ELR (cell line): ENCODE data around the gene MT1A.

Experiments used
- DNase-seq: peaks from one replicate; pipeline ENCODE4 v3.0.0-alpha.2; 2015; ENCODE audit warnings: low read depth

The MT1A gene

DNA sequence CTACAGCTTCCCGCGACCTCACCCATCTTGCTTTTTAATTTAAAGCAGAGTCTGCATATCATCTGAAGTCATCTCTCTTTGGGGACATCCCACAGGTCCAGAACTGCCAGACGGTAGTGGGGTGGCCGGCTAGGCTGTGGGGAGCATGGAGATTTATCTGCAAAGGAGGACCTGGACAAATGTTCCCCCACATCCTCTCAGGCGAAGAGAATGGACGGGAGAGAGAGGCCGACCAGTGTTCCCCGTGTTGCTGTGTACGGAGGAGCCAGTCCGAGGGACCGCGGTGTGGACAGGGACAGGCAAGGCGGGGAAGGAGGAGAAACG, 6.7 kb upstream of the MT1A start:
- peak; percentile 19 for DNase-seq

DNA sequence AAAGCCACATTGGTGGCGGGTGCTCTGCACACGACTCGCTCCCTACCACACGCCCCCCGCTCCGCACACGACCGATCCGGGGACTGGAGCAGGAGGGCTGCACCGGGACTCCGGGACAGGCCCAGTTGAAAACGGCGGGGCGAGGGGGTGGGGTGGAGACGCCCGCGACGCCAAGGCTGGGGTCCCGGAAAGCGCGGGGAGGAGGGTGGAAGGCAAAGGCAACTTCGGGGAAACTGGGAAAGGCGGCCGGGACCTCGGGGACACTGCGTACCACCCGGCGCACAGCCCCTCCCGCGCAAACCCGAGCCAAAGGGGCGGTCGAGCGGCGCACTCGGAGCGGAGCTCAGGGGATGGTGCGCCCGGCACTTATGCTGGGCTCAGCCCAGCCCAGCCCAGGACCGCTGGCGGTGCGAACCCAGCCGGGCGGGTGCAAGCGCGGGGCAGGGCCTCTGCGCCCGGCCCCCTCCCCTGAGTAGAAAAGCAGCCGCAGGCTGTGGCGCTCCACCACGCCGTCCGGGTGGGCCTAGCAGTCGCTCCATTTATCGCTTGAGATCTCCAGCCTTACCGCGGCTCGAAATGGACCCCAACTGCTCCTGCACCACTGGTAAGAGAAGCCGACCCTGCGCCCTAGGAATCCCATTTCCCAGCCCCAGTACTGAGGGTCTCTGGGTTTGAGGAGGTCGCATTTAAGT, 6.2 kb upstream of the MT1A start, which contains the start of gene MT1M:
TSS of gene MT1M (plus strand) at position 504 of the 692 bp plus-strand sequence. CDS start at position 577, 73 bp downstream.
- DNase-seq: peak; percentile 40

DNA sequence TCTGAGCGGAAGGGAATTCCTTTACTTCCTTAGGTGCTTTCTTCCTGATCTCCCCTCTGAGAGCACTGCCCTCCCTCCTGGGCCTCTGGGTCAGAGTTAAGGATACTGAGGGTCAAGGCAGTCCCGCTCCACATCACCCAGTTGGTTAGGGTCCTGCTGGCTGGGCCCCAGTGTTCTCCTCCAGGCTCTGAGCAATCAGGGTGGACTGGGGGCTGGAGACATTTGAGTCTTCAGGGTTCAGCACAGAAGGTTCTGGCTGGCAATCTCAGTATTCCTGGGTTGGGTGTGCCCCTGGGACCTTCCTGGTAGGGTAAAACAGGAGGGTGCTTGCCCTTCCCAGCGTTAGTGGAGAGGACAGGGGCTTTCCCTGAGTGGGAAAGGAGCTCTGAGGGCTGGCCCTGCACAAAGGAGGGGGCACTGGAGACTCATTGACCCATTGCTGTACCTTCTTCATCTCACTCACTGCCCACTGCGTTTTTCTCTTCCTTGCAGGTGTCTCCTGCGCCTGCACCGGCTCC, 5.6 kb upstream of the MT1A start:
- no peak for DNase-seq

DNA sequence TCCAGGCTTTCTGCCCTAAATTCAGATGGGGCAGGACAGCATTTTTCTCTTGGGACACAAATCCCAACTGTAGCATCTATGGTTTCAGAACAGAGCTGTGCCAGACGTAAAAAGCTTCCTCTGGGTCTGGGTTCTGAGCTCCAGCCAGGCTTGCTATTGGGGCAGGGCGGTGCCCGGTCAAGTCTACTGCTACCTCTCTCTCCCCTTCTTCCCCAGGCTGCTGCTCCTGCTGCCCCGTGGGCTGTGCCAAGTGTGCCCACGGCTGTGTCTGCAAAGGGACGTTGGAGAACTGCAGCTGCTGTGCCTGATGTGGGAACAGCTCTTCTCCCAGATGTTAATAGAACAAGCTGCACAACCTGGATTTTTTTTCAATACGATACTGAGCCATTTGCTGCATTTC, 4.9 kb upstream of the MT1A start:
- no peak for DNase-seq

DNA sequence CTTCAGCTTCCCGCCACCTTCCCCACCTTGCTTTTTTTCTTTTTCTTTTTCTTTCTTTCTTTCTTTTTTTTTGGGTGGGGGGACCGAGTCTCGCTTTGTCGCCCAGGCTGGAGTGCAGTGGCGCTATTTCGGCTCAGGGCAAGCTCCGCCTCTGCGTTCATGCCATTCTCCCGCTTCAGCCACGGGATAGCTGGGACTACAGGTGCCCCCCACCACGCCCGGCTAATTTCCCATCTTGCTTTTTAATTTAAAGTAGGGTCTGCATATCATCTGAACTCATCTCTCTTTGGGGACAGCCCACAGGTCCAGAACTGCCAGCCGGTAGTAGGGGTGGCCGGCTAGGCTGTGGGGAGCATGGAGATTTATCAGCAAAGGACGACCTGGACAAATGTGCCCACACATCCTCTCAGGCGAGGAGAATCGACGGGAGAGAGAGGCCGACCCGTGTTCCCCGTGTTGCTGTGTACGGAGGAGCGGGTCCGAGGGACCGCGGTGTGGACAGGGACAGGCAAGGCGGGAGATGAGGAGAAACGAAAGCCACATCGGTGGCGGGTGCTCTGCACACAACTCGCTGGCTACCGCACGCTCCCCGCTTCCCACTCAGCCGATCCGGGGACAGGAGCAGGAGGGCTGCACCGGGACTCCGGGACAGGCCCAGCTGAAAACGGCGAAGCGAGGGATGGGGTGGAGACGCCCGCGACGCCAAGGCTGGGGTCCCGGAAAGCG, 3.6 kb upstream of the MT1A start:
- no peak for DNase-seq

DNA sequence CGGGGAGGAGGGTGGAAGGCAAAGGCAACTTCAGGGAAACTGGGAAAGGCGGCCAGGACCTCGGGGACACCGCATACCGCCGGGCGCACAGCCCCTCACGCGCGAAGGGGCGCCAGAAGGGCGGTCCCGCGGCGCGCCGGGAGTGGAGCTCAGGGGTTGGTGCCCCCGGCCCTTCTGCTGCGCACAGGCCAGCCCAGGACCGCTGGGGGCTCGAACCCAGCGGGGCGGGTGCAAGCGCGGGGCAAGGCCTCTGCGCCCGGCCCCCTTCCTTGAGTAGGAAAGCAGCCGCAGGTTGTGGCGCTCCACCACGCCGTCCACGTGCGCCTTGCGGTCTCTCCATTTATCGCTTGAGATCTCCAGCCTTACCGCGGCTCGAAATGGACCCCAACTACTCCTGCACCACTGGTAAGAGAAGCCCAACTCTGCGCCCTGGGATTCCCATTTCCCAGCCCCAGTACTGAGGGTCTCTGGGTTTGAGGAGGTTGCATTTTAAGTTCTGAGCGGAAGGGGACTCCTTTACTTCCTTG, 3.0 kb upstream of the MT1A start:
- DNase-seq: no peak

DNA sequence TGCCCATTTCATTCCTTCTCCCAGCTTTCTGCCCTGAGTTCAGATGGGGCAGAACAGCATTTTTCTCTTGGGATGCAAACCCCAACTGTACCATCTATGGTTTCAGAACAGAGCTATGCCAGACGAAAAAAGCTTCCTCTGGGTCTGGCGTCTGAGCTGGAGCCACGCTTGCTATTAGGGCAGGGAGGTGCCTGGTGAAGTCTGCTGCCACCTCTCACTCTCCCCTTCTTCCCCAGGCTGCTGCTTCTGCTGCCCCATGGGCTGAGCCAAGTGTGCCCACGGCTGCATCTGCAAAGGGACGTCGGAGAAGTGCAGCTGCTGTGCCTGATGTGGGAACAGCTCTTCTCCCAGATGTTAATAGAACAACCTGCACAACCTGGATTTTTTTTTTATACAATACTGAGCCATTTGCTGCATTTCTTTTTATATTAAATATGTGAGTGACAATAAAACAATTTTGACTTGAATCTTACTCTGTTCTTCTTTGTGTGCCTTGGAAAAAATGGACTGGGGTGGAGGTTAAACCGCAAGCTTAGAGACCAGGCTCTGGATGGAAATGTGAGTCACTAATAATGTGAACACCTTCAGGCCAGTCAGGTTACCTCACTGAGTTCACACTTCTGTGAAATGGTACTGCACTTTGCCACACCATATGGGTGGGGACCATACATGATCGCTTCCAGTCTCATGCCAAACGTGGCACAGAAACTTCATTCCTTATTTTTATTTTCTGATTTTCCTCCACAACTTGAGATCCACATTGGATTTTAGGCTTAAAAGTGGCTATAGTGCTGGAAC, 1.7 kb upstream of the MT1A start:
- no peak for DNase-seq

DNA sequence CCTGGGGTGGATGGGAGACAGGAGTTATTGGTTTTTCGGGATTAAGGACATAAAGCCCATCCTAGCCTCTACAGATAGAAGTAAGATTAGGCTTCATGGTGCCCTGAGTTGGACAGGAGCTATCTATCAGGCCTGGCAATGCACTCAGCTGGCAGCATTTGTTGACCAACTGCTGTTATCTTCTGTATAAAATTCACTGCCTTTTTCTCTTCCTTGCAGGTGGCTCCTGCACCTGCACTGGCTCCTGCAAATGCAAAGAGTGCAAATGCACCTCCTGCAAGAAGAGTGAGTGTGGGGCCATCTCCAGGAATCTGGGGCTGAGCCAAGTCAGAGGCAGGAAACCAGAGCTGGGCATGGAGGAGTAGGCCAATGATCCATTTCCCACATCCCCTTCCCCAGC, 579 bp downstream of the MT1A start:
- DNase-seq: no peak

DNA sequence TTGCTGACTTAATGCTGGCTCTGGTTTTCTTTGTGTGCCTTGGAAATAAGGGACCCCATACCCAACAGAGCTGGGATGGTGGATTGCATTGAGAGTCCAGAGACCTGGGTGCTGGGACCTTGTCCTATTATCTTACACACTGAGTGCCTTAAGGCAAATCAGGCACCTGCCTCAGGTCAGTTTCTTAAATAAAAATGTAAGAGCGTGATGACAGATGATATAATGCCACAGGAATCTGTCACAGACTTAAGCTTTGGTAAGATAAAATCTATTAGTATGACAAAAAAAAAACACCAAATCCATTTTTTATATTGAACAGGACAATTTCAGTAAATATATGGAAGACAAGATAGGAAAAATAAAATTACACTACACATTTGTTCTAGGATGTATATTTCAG, 1.6 kb downstream of the MT1A start:
- no peak for DNase-seq

DNA sequence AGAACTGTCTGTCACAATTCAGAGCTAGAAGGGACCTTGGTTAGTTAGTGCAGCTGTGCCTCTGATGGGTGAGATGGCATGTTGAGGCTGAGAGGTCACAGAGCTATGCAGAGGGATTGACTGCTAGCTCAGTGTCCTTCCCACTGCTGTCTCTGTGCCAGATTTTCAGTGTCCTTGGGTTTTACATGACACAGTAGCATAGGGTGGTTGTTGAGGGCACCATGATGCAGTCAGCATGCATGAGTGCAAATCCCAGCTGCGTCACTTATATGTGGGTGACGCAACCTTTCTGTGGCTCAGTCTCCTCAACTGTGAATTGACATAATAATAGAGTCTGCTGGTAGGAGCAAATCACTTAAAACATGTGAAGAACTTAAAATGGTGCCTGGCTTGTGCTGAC, 2.7 kb downstream of the MT1A start:
- no peak for DNase-seq

DNA sequence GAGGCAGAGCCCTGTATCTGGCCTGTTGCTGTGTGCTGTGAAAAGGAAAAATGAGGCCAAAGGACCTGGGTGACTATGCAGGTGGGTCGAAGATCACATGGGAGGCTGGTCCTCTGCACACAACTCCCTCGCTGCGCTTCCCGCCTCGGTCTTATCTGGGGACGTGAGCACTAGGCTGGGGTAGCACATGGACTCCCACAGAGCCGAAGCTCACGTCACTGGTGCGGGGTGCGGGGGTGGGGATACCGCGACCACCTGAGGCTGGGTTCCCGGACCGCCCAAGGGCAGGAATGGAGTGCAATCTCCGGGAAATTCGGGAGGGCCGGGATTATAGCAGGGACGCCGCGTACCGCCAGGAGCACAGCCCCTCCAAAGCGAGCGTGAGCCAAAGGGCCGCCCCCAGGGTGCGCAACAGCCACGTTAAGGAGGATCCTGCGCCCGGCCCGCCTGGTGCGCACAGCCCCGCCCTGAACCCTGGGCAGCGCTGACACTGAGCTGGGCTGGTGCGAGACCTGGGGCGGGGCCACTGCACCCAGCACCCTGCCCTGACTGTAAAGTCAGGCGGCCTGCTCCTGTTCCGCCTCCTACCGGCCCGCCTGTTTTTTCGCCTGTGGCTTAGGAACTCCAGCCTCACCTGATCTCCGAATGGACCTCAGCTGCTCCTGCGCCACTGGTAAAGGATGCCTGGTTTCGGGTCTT, 4.8 kb downstream of the MT1A start:
- DNase-seq: peak; percentile 71

DNA sequence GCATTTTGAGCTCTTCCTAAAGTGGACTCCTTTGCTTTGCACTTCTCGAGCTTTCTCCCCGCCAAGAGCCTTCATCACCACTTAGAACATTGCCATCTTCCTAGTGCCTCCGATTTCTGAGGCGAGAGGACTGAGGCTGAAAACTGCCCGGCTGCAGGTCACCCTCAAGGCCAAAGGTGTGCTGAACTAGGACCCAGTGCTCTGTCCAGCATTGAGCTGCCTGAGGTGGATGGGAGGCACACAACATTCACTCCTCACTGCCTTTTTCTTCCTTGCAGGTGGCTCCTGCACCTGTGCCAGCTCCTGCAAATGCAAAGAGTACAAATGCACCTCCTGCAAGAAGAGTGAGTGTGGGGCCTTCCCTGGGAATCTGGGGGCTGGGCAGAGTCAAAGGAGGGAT, 5.4 kb downstream of the MT1A start:
- no peak for DNase-seq

DNA sequence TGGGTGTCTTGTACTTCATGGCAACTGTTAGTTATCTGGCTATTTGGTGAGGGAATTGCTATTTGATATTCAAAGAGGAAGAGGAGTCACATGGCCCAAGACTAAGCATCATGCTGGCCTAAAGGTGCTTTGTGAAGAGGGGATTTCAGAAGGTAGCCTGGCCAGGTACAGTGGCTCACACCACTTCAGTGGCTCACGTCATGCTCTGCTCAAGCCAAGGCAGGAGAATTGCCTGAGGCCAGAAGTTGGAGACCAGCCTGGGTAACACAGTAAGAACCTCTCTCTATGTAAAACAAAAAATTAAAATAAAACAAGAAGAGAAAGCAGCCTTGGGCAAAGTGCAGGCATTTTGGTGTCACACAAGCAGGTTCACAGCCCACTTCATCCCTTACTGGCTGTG, 6.8 kb downstream of the MT1A start:
- DNase-seq: no peak

DNA sequence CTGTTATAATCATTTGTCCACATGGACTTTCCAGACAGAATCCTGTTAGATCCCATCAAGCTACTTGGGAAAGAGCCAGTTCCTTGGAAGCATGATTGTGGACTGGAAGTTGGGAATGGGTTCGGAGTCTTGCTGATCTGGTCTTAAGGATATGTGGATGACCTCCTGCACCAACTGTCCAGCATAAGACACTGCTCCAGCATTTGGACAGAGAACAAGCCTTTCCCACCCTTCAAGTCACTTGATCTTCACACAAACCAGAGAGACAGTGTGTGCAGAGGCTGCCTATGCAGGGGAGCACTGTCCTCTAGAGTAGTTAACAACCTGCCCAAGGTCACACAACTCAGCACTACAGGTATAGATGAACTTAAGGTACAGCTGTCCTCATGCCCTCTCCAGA, 7.4 kb downstream of the MT1A start:
- no peak for DNase-seq

DNA sequence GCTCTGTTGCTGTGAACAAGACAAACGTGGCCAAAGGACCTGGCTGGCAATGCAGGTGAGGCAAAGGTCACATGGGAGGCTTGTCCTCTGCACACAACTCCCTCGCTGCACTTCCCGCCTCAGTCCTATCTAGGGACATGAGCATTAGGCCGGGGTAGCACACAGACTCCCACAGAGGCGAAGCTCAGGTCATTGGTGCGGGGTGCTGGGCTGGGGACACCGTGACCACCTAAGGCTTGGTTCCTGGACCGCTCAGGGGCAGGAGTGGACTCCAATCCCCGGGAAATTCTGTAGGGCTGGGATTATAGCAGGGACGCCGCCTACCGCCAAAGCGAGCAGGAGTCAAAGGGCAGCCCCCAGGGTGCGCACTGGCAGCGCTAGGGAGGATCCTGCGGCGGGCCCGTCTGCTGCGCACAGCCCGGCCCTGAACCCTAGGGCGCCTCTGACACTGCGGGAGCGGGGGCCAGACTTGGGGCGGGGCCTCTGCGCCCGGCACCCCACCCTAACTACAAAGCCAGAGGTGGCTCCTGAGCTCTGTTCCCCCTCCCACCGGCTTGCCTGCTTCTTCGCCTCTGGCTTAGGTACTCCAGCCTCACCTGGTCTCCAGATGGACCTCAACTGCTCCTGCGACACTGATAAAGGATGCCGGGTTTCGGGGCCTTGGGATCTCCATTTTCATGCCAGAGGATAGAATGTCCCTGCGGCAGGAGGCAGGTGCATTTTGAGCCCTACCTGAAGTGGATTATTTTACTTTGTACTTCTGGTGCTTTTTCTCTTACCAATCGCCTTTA, 9.4 kb downstream of the MT1A start:
- DNase-seq: no peak

DNA sequence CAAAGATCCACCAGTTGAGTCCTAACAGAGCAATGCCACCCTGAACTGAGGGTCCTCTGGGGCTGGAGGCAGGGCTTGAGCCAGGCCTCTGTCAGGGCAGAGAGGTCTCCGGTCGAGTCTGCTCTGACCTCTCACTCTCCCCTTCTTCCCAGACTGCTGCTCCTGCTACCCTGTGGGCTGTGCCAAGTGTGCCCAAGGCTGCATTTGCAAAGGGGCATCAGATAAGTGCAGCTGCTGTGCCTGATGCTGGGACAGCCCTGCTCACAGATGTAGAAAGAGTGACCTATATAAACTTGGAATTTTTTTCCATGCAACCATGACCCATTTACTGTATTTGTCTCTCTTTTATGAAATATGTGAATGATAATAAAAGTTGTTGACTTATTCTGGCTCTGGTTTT, 10.8 kb downstream of the MT1A start:
- no peak for DNase-seq

DNA sequence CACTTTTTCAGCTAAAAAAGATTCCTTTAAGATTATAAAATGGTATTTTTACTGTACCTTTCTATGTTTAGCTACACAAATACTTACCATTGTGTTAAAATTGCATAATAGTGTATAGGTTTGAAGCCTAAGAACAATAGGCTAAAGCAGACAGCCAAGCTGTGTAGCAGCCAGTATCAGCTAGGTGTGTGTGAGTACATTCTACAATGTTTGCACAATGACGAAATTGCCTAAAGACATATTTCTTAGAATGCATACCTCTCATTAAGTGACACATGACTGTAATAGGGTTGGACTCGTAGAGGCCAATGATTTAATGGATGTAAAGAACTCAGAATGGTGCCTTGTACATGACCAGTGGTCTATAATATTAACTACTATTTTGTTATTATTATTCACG, 11.4 kb downstream of the MT1A start:
- no peak for DNase-seq

DNA sequence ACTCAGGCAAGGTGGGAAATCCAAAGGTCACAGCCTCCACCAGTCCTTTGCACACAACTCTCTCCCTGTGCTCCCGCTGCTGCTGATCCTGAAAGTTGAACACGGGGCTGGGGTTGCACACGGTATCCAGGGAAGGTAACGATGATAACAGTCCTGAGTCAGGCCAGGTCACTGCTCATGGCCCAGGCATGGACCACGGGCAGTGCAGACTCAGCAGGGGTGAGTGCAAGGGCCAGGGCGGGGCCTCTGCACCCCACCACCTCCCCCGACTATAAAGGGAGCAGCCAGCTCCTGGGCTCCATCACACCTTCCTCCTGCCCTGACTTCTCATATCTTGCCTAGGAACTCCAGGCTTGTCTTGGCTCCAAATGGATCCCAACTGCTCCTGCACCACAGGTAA, 13.1 kb downstream of the MT1A start, which contains the start of gene MT1B:
TSS of gene MT1B (plus strand) at position 301 of the 400 bp plus-strand sequence. CDS start at position 369, 68 bp downstream.
- DNase-seq: no peak

DNA sequence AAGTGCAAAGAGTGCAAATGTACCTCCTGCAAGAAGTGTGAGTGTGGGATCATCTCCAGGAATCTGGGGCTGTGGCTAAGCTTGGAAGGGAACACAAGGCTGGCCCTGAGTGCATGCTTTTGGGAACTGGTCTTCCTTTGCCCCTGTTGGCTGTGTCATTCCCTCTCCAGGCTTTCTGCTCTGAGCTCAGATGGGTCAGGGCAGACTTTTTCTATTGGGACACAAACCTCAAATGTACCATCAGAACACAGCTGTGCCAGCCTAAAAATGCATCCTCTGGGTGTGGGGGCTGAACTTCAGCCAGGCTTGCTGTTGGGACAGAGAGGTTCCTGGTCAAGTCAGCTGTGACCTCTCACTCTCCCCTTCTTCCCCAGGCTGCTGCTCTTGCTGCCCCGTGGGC, 14.1 kb downstream of the MT1A start:
- DNase-seq: no peak

DNA sequence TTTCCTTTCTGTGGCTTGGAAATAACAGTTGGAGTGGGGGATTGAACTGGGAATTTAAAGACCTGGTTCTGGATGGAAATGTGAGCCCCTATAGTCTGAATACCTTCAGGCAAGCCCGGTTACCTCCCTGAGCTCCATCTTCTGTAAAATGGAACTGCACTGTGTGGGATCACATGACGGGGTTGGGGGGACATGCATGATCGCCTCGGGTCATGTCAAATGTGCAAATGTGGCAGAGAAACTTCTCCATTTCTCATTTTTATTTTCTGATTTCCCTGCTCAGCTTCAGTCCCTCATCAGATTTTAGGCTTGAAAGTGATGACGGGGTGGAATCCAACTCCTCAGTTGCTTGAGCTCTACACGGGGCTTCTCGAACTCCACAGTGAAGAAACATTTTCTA, 14.8 kb downstream of the MT1A start:
- no peak for DNase-seq
